Activated CD4-positive, alpha-beta T cell treated with anti-CD3 and anti-CD28 coated beads for 1 hour (primary cell): Measurements from ENCODE around the gene GNAL.
"Not testable (repeated sequence)": the region's sequence is repeated elsewhere in the genome, so short reads cannot be mapped to it uniquely, and the experiment has no call there.

ENCODE experiments used
- DNase-seq: peaks from one replicate; pipeline ENCODE4 v3.0.0-alpha.2; 2020

GNAL gene

DNA sequence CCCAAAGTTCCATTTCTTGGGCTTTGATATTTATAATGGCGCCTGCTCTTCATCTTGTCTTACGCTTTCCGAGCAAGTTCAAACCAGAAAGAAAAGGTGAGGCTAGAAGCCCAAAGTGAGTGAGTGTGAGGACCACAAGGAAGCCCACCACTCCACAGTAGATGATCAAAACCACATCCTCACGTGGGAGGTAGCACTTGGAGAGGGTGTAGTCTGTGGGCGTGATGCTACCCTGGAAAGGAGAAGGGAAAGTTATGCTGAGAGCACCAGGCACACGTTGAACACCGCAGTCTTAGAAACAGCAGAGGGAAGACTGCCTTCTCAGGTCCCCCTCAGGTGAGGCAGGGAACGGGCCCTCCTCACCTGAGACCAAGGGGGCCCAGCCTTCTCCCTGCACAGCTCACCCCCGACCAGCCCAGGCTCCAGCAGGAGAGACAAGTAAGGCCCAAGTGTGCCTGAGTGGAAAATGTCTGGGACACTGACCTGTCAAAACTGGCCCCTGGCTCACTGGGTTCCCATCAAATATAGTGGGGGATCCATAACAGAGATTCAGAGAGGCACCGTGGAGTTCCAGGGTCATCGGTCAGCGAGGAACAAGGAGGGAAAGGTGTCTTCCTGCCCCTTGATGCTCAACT, 195.4 kb downstream of the GNAL start:
- DNase-seq, result no peak

DNA sequence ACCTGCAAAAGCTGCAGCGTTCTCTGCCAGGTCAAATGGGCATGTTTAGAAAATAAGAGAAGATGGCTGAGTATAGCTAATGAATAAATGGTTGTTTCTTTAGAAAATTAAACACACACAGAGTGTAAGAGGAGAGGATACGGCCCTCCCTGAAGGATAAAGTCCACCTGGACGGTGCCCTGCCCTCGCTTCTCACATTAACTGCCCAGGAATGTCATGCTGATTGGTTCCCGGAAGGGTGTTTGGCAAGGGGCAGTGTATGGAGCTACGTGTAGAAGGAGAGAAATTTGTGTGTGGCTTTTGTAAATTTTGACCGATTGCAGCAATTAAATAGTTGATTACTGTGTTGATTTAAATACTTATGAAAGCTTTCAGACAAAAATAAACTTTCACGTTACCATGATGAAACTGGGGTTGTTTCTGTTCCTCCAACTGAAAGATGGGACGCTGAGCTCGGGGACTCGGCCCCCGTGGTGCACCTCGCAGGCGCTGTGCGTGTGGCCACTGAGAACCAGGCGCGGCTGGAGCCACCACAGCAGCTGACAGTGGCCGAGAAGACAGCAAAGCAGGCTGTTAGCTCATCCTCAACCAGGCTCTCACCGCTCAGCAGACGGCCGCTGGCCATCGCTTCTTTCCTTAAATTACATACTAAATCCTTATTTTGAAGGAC, 196.3 kb downstream of the GNAL start:
- no peak for DNase-seq

- no peak for DNase-seq
Observed at GRCh38 chr18:11886577-11887110, 197.6 kb downstream of the GNAL start.

- no peak for DNase-seq
Observed at GRCh38 chr18:11887328-11888128, 198.5 kb downstream of the GNAL start.

DNA sequence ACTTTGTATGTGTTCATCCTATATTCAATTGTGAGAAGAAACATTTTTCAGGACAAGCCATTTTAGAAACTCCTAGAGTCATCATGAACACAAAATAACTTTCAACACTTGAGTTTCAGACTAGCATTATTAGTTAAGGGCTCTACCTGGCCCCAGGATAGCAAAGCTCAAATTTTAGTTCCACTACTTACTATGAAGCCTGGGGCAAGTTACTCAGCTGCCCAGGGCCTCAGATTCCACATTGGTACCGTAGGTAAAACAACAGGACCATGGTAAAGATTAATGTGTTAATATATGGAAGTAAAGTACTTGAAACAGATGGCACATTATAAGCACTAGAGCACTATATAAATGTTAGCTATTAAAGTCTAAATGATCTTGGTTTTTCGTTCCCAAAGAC, 199.7 kb downstream of the GNAL start:
- no peak for DNase-seq

GRCh38 chr18:11889284-11889683, 200.2 kb downstream of the GNAL start:
- no peak for DNase-seq

GRCh38 chr18:11891737-11892136, 202.7 kb downstream of the GNAL start:
- DNase-seq, result no peak

DNA sequence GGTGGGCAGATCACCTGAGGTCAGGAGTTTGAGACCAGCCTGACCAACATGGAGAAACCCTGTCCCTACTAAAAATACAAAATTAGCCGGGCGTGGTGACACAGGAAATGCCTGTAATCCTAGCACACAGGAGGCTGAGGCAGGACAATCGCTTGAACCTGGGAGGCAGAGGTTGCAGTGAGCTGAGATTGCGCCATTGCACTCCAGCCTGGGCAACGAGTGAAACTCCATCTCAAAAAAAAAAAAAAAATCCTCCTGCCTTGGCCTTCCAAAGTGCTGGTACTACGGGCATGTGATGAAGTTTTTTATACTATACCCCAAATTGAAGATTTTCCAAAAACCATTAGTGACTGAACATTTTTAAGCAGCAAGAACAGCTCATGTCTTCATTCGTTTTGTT, 203.4 kb downstream of the GNAL start:
- DNase-seq, result not testable (repeated sequence)

DNA sequence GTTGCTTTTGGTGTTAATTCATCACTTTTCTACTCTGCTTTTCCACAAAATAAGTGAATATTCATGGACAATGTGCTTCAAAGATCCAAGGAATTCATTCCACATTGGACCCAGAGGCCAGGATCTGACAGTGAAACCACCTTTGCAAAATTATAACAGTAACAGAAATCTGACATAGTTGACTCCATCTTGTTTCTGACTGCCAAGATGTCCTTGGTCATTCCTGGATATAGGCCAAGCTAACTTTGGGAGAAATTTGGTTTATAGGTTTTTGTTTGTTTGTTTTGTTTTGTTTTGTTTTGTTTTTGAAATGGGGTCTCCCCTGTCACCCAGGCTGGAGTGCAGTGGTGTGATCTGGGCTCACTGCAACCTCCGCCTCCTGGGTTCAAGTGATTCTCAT, 208.7 kb downstream of the GNAL start:
- no peak for DNase-seq

DNA sequence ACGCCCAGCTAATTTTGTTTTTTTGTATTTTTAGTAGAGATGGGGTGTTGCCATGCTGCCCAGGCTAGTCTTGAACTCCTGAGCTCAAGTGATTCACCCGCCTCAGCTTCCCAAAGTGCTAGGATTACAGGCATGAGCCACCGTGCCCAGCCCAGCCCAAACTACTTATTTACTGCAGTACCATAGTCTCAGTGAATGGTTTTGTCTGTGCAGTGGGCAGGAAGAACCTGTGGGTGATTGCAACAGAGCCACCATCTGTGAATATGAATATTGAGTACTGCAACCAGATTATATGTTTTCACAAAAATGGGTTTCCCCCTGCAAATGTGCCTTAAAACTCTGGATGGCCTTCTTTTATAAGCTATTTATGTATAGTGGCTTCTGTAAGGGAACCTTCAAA, 210.0 kb downstream of the GNAL start:
- DNase-seq, result no peak

DNA sequence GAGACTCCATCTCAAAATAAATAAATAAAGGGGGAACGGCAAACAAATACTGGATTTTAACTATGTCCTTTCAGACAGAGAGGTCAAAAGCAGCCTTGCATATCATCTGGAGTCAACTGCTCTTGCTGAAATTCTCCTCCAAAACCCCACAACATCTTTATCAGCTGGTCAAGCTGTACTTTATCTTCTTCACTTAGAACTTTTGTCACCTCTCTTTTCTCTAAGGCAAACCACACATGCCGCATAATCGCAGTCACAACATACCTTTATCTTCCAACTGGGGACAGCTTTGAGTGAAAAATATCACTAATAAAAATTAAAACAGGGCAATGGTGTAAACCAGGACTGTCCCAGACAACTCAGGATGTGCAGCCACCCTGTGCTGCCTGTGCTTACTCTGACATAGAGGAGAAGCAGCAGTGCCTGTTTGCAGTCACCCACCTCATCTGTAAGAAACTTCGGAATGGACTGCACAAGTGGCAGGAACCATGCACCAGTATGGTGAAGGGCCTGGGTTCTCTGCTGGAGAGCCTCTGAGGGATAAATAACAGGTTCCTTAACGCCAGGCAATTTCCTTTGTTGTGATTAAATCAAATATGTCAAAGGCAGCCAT, 212.9 kb downstream of the GNAL start:
- no peak for DNase-seq

DNA sequence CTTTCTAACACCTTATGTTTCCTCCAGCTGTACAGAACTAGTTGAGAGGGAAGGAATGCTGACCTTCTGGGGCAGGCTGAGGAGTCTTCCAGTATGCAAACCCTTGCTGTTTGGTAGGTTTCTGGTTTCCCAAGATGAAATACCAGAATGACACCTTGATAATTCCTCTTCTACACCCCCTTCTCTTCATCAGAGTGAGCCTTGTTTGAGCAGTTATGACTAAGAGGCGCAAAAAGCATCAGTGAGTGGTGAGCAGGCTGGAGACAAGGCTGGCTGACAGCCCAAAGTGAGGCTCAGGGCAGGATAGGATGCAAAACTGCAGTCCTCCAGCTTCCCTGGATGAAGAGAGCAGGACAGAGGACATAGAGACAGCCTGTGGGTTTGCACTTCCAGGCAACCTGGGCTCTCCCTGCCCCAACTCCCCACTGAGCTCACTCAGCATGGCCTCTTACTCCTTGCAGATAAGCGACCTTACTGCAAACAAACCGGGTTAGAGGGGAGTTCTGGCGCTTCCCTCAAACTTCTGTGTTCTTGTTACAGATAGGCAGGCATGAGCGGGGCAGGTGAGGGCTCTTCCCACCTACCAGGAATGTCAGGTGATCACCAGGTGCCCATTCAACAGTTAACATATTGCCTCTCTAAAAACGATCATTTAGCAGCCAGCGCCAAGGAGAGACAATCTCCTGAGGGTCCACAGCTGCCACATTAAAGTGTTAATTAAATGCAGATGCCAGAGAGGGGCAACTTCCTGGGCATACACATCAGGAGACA, 213.6 kb downstream of the GNAL start:
- no peak for DNase-seq

DNA sequence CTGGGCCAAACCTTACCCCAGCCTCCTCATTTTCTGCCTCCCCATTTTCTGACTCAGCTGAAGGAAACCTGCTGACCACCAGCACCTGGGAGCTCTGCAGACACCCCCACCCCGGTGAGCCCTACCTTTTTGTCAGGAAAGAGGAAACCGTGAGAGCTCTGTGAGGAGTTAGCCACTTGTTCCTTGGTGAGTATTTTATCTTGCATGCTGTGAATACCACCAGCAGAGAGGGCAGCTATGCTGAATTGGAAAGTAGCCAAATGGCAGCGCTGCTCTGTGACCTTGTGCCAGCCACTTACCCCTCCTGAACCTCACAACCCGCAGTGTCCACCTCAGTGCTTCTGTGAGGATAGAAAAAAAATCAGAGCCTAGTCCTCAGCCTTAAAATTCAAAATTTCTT, 216.5 kb downstream of the GNAL start:
- no peak for DNase-seq

- DNase-seq, result no peak
Observed at GRCh38 chr18:11906176-11906575, 217.1 kb downstream of the GNAL start.

GRCh38 chr18:11906926-11907874, 218.1 kb downstream of the GNAL start:
- no peak for DNase-seq

- DNase-seq, result peak; percentile 72
Observed at GRCh38 chr18:11908182-11909060, 219.4 kb downstream of the GNAL start, which contains the start of gene MPPE1. Gene MPPE1, minus strand, starts transcription at chr18:11908317. Its CDS starts 11,053 bp downstream, at chr18:11897264.

DNA sequence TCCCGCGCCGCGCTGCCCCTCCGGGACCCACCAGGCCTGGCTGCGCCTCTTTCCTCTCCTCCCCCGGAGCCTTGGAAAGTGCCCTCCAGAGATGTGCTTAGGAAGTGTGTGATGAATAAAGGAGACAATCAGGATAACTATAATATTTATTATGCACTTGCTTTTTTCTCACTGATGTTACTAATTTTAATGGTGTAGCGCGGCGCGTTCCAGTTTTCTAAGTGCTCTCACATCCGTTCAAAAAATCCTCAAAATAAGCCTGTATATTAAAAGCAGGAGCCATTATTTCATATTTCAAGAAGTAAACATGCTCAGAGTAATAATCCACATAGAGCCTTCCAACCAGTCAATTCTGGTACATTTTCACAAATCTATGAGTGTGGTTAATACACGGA, 220.0 kb downstream of the GNAL start:
- no peak for DNase-seq

DNA sequence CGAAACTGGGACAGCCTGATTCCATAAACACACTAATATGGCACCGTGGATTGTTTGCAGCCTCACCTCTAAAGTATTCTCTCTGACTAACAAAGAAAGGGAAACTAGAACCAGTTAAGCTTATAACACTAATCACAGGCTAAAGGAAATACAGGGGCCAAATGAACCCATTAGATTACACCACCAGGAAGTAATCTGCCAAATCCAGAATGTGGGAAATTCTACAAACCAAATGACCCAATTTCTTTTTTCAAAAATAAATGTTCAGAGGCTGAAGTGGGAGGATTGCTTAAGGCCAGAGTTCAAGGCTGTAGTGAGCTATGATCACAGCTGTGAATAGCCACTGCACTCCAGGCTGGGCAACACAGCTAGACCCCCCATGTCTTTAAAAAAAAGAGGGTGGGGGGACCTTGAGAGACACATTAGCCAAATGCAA, 220.5 kb downstream of the GNAL start:
- DNase-seq, result no peak

DNA sequence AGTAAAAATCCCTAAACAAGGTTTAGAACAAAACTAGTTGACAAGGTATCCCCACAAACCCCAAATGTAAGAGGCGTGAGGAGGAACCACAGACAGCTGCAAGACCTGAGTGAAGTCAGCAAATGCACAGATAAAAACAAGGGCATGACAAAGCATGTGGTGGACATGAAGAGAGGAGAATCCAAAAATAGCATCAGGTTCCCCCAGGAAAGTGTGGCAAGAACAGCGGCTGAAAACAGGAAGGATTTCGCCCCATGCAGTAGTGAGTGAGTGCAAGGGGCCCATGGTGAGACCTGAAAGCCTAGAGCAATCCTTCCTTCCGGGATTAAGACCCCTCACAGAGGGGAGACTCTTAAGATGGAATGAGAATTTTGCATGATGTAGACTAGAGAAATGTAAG, 227.8 kb downstream of the GNAL start:
- DNase-seq, result not testable (repeated sequence)

- not testable (repeated sequence) for DNase-seq
Observed at GRCh38 chr18:11919522-11919921, 230.5 kb downstream of the GNAL start.
